Measurements from ENCODE around the gene PRXL2A.

DNA sequence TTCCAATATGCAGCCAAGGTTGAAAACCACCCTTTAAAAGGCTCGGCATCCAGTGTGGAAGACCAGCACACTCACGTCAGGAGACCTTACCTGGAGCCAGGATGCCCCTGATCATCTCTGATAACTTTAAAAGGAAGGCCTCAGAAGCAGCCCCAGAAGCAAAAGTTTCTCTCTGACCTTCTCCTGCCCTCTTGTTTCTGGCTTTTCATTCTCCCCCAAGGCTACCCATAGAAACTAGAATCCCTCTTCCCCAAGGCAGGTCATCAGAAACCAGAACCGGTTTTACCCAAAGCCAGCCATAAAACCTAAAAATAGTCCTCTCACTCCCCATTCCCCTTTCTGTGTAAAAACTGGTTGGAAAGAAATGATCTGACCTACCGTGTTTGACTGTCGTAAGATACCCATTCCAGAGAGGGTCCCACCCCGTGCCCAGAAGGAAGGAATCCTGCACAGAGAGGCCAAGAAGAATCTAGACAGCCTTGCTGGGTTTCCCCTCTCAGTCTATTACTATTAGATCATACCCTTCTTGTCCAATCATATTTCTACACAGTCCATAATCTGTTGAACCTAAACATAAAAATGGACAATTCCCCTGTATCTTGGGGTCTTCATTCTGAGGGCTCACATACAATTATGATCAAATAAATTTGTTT lies 28.2 kb downstream of the PRXL2A start:
- TF ChIP-seq, protein P1, sequence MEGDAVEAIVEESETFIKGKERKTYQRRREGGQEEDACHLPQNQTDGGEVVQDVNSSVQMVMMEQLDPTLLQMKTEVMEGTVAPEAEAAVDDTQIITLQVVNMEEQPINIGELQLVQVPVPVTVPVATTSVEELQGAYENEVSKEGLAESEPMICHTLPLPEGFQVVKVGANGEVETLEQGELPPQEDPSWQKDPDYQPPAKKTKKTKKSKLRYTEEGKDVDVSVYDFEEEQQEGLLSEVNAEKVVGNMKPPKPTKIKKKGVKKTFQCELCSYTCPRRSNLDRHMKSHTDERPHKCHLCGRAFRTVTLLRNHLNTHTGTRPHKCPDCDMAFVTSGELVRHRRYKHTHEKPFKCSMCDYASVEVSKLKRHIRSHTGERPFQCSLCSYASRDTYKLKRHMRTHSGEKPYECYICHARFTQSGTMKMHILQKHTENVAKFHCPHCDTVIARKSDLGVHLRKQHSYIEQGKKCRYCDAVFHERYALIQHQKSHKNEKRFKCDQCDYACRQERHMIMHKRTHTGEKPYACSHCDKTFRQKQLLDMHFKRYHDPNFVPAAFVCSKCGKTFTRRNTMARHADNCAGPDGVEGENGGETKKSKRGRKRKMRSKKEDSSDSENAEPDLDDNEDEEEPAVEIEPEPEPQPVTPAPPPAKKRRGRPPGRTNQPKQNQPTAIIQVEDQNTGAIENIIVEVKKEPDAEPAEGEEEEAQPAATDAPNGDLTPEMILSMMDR (IDR thresholded peaks at IDR 0.05) = no peak
- TF ChIP-seq POLR2A (IDR thresholded peaks at IDR 0.05) = no peak

Data from lower leg skin (tissue), 3 donors.